SK-N-SH (cell line): Measurements from ENCODE around the gene RNASEH2B.

ENCODE experiments used
- CHD2 ChIP-seq: fragments of 150-350 bp; IDR thresholded peaks from 2 replicates; pipeline ENCODE4 v1.6.1; 2018; ENCODE audit warnings: low read length; ENCODE audit not compliant: partially characterized antibody
- CTCF ChIP-seq: fragments of 200-600 bp; sonication (generic); IDR thresholded peaks from 2 replicates; pipeline ENCODE4 v1.6.1; 2017; ENCODE audit warnings: antibody characterized with exemption, mild to moderate bottlenecking, moderate library complexity
- MXI1 ChIP-seq: IDR thresholded peaks from 2 replicates; pipeline ENCODE4 v1.6.1; 2012; ENCODE audit warnings: mild to moderate bottlenecking, low read depth, low read length, improper control_type of control experiment
- POLR2AphosphoS5 ChIP-seq: IDR thresholded peaks from 2 replicates; pipeline ENCODE4 v1.6.1; 2012; ENCODE audit warnings: low read depth, low read length
- REST ChIP-seq: IDR thresholded peaks from 2 replicates; pipeline ENCODE4 v1.6.1; 2012; ENCODE audit warnings: mild to moderate bottlenecking, low read depth, low read length, moderate library complexity
- TAF1 ChIP-seq: IDR thresholded peaks from 2 replicates; pipeline ENCODE4 v1.6.1; 2012; ENCODE audit warnings: low read depth, mild to moderate bottlenecking, low read length, moderate library complexity, borderline replicate concordance
- TEAD4 ChIP-seq: IDR thresholded peaks from 2 replicates; pipeline ENCODE4 v1.4.0; 2012; ENCODE audit warnings: mild to moderate bottlenecking, borderline replicate concordance; ENCODE audit not compliant: insufficient read depth

GRCh38 chr13:50979187-50979586 is 69.6 kb downstream of the RNASEH2B start:
- TF ChIP-seq REST (no peak), CHD2 (no peak), TEAD4 (no peak), MXI1 (no peak), CTCF (no peak), POLR2AphosphoS5 (no peak), TAF1 (no peak)
